Stimulated activated CD4-positive, alpha-beta T cell treated with anti-CD3 and anti-CD28 coated beads, Interleukin-1b, Interleukin-23, amount 100 ng/mL, for 24 hours (primary cell): Measurements from ENCODE around the gene ESRRA.
A peak's percentile ranks its signal among the peaks of the same experiment; 100 is the strongest.

Experiments
- DNase-seq, 4 experiments: peaks; one replicate each; pipeline ENCODE4 v3.0.0-alpha.2; 2020; ENCODE audit warnings: low read depth in 4 of 4, low spot score in 1 of 4

Gene ESRRA

DNA sequence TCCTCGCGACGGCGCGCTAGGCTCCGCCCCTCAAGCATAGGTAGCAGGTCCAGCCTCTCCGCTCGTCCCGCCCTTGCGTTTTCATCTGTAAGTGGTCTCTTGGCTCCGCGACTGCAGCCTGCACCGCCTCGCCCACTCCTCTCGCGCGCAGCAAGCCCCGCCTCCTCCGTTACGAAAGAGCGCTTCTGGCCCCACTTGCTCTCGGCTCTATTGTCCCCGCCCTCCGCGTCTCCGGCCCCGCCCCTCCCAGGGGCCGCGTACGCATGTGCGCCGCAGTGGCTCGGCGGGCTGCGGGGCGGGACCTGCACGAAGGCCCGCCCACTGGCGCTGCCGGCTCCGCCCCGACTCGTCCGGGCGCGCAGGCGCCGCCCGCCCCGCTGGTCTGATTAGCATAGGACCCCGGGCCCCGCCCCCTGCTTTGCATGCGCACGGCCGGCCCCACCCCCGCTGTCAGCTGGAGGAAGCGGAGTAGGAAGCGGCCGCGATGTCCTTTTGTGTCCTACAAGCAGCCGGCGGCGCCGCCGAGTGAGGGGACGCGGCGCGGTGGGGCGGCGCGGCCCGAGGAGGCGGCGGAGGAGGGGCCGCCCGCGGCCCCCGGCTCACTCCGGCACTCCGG is at the start of gene ESRRA:
Gene ESRRA (plus strand): TSS at position 450 of the 616 bp plus-strand sequence. CDS start 1,656 bp downstream, outside the sequence.
- DNase-seq, result peak; percentile 99 to 100 (median 100)

DNA sequence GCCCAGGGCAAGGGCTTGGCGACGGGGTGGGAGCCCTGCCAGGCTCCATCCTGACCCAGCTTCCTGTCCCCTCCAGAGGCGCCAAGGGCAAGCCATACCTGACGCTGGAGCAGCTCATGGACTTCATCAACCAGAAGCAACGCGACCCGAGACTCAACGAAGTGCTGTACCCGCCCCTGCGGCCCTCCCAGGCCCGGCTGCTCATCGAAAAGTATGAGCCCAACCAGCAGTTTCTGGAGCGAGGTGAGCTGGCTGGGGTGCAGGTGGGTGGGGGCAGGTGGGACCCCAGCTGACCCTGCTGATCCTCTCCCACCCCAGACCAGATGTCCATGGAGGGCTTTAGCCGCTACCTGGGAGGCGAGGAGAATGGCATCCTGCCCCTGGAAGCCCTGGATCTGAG is 49.0 kb upstream of the ESRRA start:
- no peak for DNase-seq

DNA sequence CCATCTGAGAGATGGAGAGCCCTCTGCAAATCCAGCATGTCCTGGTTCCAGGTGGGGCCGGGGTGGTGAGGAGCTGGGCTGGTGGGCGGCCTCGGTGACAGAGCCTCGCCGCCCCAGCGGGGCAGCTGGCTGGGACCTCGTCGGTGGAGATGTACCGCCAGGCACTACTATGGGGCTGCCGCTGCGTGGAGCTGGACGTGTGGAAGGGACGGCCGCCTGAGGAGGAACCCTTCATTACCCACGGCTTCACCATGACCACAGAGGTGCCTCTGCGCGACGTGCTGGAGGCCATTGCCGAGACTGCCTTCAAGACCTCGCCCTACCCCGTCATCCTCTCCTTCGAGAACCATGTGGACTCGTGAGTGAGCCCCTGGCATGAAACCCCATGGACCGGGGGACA is 47.0 kb upstream of the ESRRA start:
- no peak for DNase-seq

DNA sequence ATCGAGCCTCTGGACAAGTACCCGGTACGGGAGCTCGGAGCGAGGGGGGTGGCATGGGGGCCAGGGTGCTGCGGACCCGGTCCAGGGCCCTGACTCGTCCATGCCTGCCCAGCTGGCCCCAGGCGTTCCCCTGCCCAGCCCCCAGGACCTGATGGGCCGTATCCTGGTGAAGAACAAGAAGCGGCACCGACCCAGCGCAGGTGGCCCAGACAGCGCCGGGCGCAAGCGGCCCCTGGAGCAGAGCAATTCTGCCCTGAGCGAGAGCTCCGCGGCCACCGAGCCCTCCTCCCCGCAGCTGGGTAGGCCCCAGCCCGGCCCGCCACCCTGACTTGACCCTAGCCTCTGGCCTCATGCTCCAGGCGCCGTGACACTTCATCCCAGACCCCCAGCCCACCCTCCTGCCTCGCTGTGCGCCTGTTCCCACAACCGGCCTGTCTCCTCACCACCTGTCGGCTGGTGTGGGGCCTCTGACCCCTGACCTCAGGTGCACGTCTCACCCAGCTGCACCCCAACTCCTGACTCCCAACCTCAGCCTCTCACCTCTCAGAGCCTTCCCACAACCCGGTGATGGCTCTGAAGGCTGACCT is 46.3 kb upstream of the ESRRA start:
- no peak for DNase-seq

- DNase-seq, result no peak
These were observed 45.7 kb upstream of the ESRRA start for GRCh38 chr11:64259533-64260067.

DNA sequence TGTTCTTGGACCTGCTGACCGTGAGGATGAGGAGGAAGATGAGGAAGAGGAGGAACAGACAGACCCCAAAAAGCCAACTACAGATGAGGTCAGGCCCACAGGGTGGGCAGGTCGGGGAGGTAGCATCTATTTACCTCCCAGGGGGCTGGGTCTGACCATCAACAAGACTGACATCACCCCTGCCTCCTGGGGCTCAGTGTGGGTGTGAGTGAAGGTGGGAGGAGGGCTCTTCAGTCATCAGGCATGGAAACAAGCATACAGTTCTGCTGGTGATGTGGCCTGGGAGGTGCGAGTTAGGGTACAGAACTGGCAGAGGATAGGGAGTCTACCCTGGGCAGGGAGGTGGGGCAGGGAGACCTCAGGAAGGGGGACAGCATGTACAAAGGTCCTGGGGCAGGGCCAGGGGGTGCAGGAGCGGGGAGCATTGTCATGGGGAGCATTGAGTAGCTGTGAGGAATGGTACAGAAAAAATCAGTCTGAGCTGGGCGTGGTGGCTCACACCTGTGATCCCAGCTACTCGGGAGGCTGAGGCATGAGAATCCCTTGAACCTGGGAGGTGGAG is 45.1 kb upstream of the ESRRA start:
- no peak for DNase-seq

GRCh38 chr11:64261556-64262080 is 43.7 kb upstream of the ESRRA start:
- no peak for DNase-seq

DNA sequence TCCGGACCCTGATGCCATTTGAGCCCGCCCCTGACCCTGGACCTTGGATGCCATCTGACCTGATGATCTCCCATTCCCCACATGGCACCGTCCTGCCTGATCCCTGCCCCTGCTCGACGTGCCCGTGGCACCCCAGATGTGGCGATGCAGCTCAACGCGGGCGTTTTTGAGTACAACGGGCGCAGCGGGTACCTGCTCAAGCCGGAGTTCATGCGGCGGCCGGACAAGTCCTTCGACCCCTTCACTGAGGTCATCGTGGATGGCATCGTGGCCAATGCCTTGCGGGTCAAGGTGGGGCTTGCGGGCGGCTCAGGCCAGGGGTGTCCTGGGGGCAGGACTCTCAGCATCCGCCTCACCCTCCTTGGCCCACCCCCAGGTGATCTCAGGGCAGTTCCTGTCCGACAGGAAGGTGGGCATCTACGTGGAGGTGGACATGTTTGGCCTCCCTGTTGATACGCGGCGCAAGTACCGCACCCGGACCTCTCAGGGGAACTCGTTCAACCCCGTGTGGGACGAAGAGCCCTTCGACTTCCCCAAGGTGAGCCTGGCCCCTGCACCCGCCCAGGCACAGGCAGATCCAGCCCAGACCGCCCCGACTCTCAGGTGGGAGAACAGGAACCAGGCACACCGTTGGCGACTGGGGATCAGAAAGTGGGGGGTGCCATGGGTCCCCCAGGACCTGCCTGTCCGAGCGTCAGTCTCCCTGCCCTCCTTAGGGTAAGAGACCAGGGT is 42.9 kb upstream of the ESRRA start:
- DNase-seq, result no peak

- no peak for DNase-seq
These were observed 42.0 kb upstream of the ESRRA start for GRCh38 chr11:64263021-64263946.

DNA sequence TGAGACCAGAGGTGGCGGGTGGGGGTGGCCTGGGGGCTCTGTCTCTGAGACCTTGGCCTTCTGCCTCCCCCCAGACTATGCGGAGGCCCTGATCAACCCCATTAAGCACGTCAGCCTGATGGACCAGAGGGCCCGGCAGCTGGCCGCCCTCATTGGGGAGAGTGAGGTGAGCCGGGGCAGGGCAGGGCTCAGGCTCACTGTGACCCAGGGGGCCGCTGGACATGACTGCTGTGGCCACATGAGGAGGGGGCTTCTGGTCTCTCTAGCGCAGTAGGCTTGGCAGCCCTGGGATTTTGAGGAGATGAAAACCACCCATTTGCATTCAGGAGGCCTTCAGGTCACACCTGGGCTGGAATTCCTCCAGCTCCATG is 41.4 kb upstream of the ESRRA start:
- no peak for DNase-seq

GRCh38 chr11:64264371-64264852 is 40.9 kb upstream of the ESRRA start:
- no peak for DNase-seq

GRCh38 chr11:64265176-64266160 is 39.9 kb upstream of the ESRRA start:
- no peak for DNase-seq

- no peak for DNase-seq
These were observed 39.0 kb upstream of the ESRRA start for GRCh38 chr11:64266339-64266738.

DNA sequence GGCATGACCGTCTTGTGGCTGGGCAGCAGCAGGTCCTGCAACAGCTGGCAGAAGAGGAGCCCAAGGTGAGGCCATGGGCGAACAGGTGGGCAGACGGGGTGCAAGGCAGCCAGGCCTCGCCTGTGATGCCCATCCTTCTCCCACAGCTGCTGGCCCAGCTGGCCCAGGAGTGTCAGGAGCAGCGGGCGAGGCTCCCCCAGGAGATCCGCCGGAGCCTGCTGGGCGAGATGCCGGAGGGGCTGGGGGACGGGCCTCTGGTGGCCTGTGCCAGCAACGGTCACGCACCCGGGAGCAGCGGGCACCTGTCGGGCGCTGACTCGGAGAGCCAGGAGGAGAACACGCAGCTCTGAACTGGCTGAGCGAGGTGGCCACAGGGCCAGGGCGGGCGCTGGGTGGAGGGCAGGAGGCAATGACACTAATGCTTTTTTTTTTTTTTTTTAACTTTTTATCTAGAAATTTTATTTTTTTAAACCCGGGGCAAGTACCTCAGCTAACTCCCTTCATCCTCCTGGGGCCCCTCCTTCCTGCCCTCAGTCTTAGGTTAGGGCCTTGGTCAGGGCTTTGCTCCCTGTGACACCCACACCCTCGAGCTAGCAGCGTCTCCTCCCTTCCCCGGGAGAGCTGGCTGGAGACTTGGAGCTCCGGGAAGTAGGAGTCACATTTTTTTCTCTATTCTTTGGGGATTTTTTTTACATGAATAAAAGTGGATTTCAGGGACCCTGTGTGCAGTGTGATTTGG is 37.9 kb upstream of the ESRRA start:
- no peak for DNase-seq

DNA sequence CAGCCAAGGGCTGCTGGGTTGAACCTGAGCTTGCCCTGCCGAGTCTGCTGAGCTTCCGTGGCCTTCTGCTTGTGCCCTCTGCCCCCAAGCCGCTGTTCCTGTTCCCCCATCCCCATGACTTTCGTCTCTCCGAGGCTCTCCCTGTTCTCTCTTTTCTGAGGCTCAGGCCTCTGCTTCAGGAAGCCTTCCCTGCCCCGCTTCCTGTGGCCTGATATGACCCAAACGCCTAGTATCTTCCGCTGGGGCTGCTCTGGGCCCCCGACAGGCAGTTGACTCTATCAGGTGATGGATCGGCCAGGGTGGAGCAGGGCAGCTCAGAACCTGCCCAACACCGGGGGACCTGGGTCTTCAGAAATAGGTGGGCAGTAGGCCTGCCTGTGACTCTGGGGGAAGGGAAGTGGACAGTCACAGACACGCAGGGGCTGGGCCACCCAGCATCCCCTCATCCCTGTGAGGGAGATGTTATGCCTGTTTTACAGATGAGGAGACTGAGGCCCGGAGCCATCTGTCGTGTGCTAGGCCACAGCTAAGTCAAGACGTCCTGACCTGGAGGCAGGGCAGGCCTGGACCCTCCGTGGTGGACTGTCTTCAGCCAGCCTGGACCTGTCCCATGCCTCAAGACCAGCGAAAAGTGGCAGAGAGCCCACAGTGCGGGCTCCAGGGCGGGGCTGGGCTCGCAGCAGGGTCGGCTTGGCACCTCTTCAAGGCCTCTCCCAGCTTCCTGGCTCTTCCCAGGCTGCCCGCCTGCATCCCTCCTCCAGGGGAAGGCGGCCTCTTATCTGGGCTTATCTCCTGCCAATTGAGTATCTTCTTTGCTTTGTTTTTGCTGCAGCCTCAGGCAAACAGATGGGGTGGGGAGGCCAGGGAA is 37.1 kb upstream of the ESRRA start:
- DNase-seq, result no peak

DNA sequence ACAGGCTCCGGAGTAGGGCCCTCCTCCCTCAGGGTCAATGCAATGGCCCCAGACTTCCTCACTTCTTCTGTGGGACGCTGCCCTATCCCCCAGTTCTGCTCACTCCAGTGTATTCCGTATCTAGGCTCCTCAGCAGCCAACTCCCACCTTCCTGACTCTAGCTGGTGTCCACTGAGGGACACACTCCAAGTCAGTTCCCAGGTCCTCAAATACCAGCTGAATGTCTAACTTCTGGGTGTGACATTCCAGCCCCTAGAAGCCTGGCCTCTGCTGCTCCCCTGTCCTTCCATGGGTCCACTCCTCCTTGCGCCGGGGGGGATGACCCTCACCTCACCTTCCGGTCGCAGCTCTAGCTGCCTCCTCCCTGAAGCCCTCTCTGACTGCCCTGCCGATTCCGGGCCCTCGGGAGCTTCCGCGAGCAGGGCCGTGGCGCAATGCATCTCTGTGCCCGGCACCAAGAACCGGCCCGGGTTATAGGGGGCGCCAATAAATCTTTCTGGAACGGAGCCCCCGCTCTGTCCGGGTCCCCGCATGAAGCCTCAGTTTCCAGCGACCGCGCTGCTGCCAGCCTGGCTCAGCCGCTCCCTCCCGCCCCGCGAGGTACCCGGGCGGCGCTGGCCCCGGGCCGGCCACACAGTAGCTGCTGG is 36.3 kb upstream of the ESRRA start:
- DNase-seq, result no peak

DNA sequence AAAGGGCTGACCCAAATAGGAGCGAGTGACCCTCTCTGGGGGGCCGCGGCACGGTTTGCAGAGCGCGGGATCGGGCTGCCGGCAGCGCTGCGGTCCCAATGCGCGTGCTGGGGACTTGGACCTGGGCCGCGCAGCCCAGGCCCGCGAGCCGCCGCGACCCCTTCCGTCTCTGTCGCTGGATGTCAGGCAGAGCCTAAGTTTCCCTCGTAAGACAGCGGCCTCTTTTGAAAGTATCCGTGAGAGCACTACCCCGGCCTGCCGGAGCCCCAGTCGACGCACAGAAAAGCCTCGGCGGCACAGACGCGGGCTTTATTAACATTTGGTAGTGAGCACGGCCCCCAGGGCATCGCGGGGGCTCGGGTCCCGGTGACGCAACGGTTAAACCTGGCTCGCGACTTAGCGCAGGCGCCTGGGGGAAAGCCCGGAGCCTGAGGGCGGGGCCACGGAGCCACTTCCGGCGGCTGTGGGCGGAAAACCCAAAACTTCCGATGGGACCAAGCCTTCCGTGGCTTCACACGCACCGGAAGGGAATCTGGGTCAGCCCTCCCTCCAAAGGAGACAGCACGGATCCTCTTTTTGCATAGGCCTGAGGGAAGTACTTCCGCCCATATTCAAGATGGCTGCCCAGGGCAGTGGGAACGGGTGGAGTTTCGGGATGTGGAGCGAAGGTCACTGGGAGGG is 35.6 kb upstream of the ESRRA start:
- peak; percentile 93 to 98 (median 96) for DNase-seq
